Measurements from ENCODE around the gene CLDN3. TPM values are rescaled to one million over a fixed set of nuclear protein-coding genes. Genes with fewer than 3 reads are reported as not detected.
"Not testable (repeated sequence)": the region's sequence is repeated elsewhere in the genome, so short reads cannot be mapped to it uniquely, and the experiment has no call there.

CLDN3 gene
- total and polyA plus RNA-seq, 9 of the 15 experiments (the other 6 are each of a cell fraction or from before 2014, with no cell fraction given) = 0.29 TPM; not detected in 8

- TF ChIP-seq ESRRB (CRISPR knock-in tag; IDR thresholded peaks at IDR 0.05; ENCODE audit: borderline replicate concordance) (no peak), PCBP1 (IDR thresholded peaks at IDR 0.05; ENCODE audit: low read depth, low read length, poor library complexity, severe bottlenecking) (no peak)
Measured at GRCh38 chr7:73721377-73721817, 48.7 kb downstream of the CLDN3 start (continued).

- H3K4me3 ChIP-seq; CTCF ChIA-PET (ENCODE audit: low intra/inter-chr PET ratio); BruUV-seq (replicated peaks); H3K9ac ChIP-seq (ENCODE audit: insufficient read depth in 1 of 2, low read depth in 2 of 2, low read length in 2 of 2); H3K4me2 ChIP-seq (ENCODE audit: insufficient read depth, low read length); H3K36me3 ChIP-seq (ENCODE audit: control insufficient read depth, insufficient read depth, low read length); FAIRE-seq; H3K9me3 ChIP-seq (replicated peaks; ENCODE audit: control insufficient read depth, insufficient read depth, low read depth, low read length); intact Hi-C loops (cut with micrococcal nuclease); H3K27me3 ChIP-seq (ENCODE audit: control insufficient read depth in 2 of 2, insufficient read depth in 2 of 2, low read length in 2 of 2); in situ Hi-C loops (cut with MboI); ATAC-seq; H3K27ac ChIP-seq (ENCODE audit: extremely low read depth, low read depth, low read length); H3K9me1 ChIP-seq (ENCODE audit: control insufficient read depth, insufficient read depth, low read length); DNase-seq (ENCODE audit: extremely low read depth in 1 of 4, low spot score in 3 of 4); H2AFZ ChIP-seq (ENCODE audit: low read depth, low read length): not testable (repeated sequence)
- 76% methylated on average over 7 of the region's 9 CpGs for WGBS (ENCODE audit: insufficient coverage, low coverage, missing lambda C conversion rate)
- Histone ChIP-seq H4K20me1 (replicated peaks; ENCODE audit: control insufficient read depth, insufficient read depth, low read length) (peaks cover 27% of the 10 kb centered on the region), H3K79me2 (ENCODE audit: control insufficient read depth, insufficient read depth, low read length) (peaks cover 10% of the 10 kb centered on the region; the same call in 2 of the 3 replicates), H3K4me1 (replicated peaks in 1 of 2; ENCODE audit: control insufficient read depth in 2 of 2, insufficient read depth in 2 of 2, low read length in 2 of 2) (peaks cover 17 to 46% of the 10 kb centered on the region in 2 experiments)
- POLR2A ChIA-PET = interaction anchor here (0.7 to 1.9 kb wide), 8 partner anchors 16 to 147 kb away, joined by 3 to 6 read pairs (median 4); no protein-coding TSS in a partner anchor
Measured at GRCh38 chr7:73720443-73720842, 49.6 kb downstream of the CLDN3 start.

GRCh38 chr7:73719806-73720169 lies 50.3 kb downstream of the CLDN3 start:
- peaks cover 29% of the 10 kb centered on the region for H4K20me1 ChIP-seq (replicated peaks; ENCODE audit: control insufficient read depth, insufficient read depth, low read length)
- ATAC-seq (no peak), FAIRE-seq (no peak), DNase-seq (ENCODE audit: extremely low read depth in 1 of 4, low spot score in 3 of 4) (no peak)
- 3% methylated on average over 14 of the region's 16 CpGs for WGBS (ENCODE audit: insufficient coverage, low coverage, missing lambda C conversion rate)
- H3K9me3 ChIP-seq (replicated peaks; ENCODE audit: control insufficient read depth, insufficient read depth, low read depth, low read length) = no peaks in the 10 kb centered on the region
- peaks cover 10% of the 10 kb centered on the region; the same call in 2 of the 3 replicates for H3K79me2 ChIP-seq (ENCODE audit: control insufficient read depth, insufficient read depth, low read length)
- peak overlapping the region; percentile 69 for H3K4me2 ChIP-seq (ENCODE audit: insufficient read depth, low read length)
- H3K9ac ChIP-seq (ENCODE audit: insufficient read depth in 1 of 2, low read depth in 2 of 2, low read length in 2 of 2) = peak overlapping the region in 1 of 2 experiments; percentile 90; a peak in 2 of 4 replicates
- in situ Hi-C loops (cut with MboI) = no loop called here
- H3K9me1 ChIP-seq (ENCODE audit: control insufficient read depth, insufficient read depth, low read length) = peaks cover 6% of the 10 kb centered on the region
- intact Hi-C loops (cut with micrococcal nuclease) = loop anchor here (5.0 kb wide), 1 partner anchor 37 kb away; the partner anchor contains the start of genes BUD23 and DNAJC30
- BruUV-seq (replicated peaks) = no TSS peak
- CTCF ChIA-PET (ENCODE audit: low intra/inter-chr PET ratio) = interaction anchor here (0.6 kb wide), 1 partner anchor 58 kb away, joined by 8 read pairs; no protein-coding TSS in a partner anchor
- H3K36me3 ChIP-seq (ENCODE audit: control insufficient read depth, insufficient read depth, low read length) = no peaks in the 10 kb centered on the region
- H3K27ac ChIP-seq (ENCODE audit: extremely low read depth, low read depth, low read length) = no peak overlapping the region
- H2AFZ ChIP-seq (ENCODE audit: low read depth, low read length) = peak overlapping the region; percentile 93
- H3K4me3 ChIP-seq = peak overlapping the region; percentile 33
- no peaks in the 10 kb centered on the region for H3K27me3 ChIP-seq (ENCODE audit: control insufficient read depth in 2 of 2, insufficient read depth in 2 of 2, low read length in 2 of 2)
- POLR2A ChIA-PET = interaction anchor here (0.6 to 1.9 kb wide), 9 partner anchors 16 to 1350 kb away, joined by 3 to 6 read pairs (median 3); no protein-coding TSS in a partner anchor
- H3K4me1 ChIP-seq (replicated peaks in 1 of 2; ENCODE audit: control insufficient read depth in 2 of 2, insufficient read depth in 2 of 2, low read length in 2 of 2) = peaks cover 20 to 50% of the 10 kb centered on the region in 2 experiments
- TF ChIP-seq CEBPG (CRISPR knock-in tag; IDR thresholded peaks at IDR 0.05) (peak; percentile 32; the same call in 1 of the 2 replicates), CEBPG (tag; conservative IDR thresholded peaks at IDR 0.05 in 1 of 2, IDR thresholded peaks at IDR 0.05 in 1 of 2) (peak in 1 of 2 experiments; percentile 75; a peak in 2 of 4 replicates), ZNF444 (CRISPR knock-in tag; IDR thresholded peaks at IDR 0.05) (no peak), ZSCAN32 (CRISPR knock-in tag; IDR thresholded peaks at IDR 0.05) (no peak), BCOR (IDR thresholded peaks at IDR 0.05) (peak; percentile 59; the same call in 1 of the 2 replicates), ZNF121 (CRISPR knock-in tag; conservative IDR thresholded peaks at IDR 0.05) (peak; percentile 99), CEBPB (tag; IDR thresholded peaks at IDR 0.05) (peak; percentile 89), GTF2B (IDR thresholded peaks at IDR 0.05; ENCODE audit: extremely low read depth, insufficient read length) (no peak), CBX2 (IDR thresholded peaks at IDR 0.05; ENCODE audit: insufficient read depth, low read length, poor library complexity, severe bottlenecking) (no peak), TOE1 (IDR thresholded peaks at IDR 0.05; ENCODE audit: borderline replicate concordance) (no peak), TOE1 (CRISPR knock-in tag; IDR thresholded peaks at IDR 0.05; ENCODE audit: borderline replicate concordance, low read depth) (no peak)
